Panc1 (cell line): ENCODE measurements around the gene MYRIP. TPM values are rescaled to one million over a fixed set of nuclear protein-coding genes. Genes with fewer than 3 reads are reported as not detected.

ENCODE experiments used
- ATAC-seq: fragments of 200-7000 bp; cut with Tn5 transposase; 2 replicates; pipeline ENCODE4 v1.9.1; 2020; ENCODE audit warnings: mild to moderate bottlenecking, moderate library complexity
- BruUV-seq: library from RNA; stranded (reverse); fragments of 400-500 nt; replicated peaks from 2 replicates; lab custom pipeline; 2021; lab: Mats Ljungman, UMichigan
- CTCF ChIA-PET: fragments of 300-600 bp; sonication (Branson Sonifier 250); formaldehyde crosslinking; loops from one replicate; lab custom pipeline; 2022; ENCODE audit warnings: antibody characterized with exemption; lab: Charles Lee
- POLR2A ChIA-PET: fragments of 300-600 bp; sonication (Branson Sonifier 250); formaldehyde crosslinking; loops from one replicate; lab custom pipeline; 2022; ENCODE audit warnings: antibody characterized with exemption; lab: Charles Lee
- DNase-seq: peaks from one replicate; pipeline ENCODE4 v3.0.0-alpha.2; 2010; ENCODE audit warnings: low read depth, low spot score
- H3K27ac ChIP-seq: 2 replicates; pipeline ENCODE4 v1.5.1; 2011; ENCODE audit warnings: mild to moderate bottlenecking, low read length, inconsistent platforms
- H3K27me3 ChIP-seq: fragments of 200-500 bp; sonication (Bioruptor generic); 2 replicates; pipeline ENCODE4 v1.6.0; 2014; ENCODE audit warnings: low read length, inconsistent platforms; ENCODE audit not compliant: control insufficient read depth, insufficient read depth
- H3K36me3 ChIP-seq: fragments of 200-500 bp; sonication (Bioruptor generic); 2 replicates; pipeline ENCODE4 v1.5.1; 2014; ENCODE audit warnings: inconsistent platforms, mild to moderate bottlenecking, low read length, moderate library complexity; ENCODE audit not compliant: control insufficient read depth, insufficient read depth
- H3K4me1 ChIP-seq: 2 replicates; pipeline ENCODE4 v1.5.1; 2011; ENCODE audit warnings: inconsistent platforms, mild to moderate bottlenecking, low read length, moderate library complexity; ENCODE audit not compliant: control insufficient read depth, insufficient read depth
- H3K4me3 ChIP-seq, 2 experiments: 2 replicates each; pipeline ENCODE4 v1.5.1; 2011 to 2012; ENCODE audit warnings: low read depth in 2 of 2, low read length in 2 of 2, mild to moderate bottlenecking in 2 of 2, inconsistent platforms in 1 of 2, moderate library complexity in 1 of 2
- H3K9me3 ChIP-seq: fragments of 200-500 bp; sonication (Bioruptor generic); 2 replicates; pipeline ENCODE4 v1.5.1; 2014; ENCODE audit warnings: low read depth, mild to moderate bottlenecking, inconsistent platforms, low read length, moderate library complexity; ENCODE audit not compliant: control insufficient read depth, insufficient read depth
- CTCF ChIP-seq: fragments of 450-650 bp; IDR thresholded peaks from 2 replicates; pipeline ENCODE4 v1.5.1; 2017; ENCODE audit warnings: mild to moderate bottlenecking
- POLR2AphosphoS5 ChIP-seq: IDR thresholded peaks from 2 replicates; pipeline ENCODE4 v1.6.1; 2012; ENCODE audit warnings: mild to moderate bottlenecking, low read depth, low read length, moderate library complexity
- REST ChIP-seq, 2 experiments: IDR thresholded peaks; 2 replicates each; pipeline ENCODE4 v1.6.1; 2011 to 2012; ENCODE audit warnings: low read depth in 2 of 2, control low read depth in 1 of 2, low read length in 1 of 2, mild to moderate bottlenecking in 1 of 2, moderate library complexity in 1 of 2; ENCODE audit not compliant: insufficient read depth in 1 of 2
- SIN3A ChIP-seq: IDR thresholded peaks from 2 replicates; pipeline ENCODE4 v1.6.1; 2012; ENCODE audit warnings: low read depth, mild to moderate bottlenecking, low read length, moderate library complexity, borderline replicate concordance; ENCODE audit not compliant: insufficient read depth
- TCF7L2 ChIP-seq: IDR thresholded peaks from 2 replicates; pipeline ENCODE4 v1.6.1; 2011; ENCODE audit warnings: mild to moderate bottlenecking, low read depth, low read length, inconsistent platforms
- in situ Hi-C: cut with HindIII; loops from 2 replicates; pipeline ENCODE4 v1.10.0; 2016; ENCODE audit warnings: low sequenced_read_pairs, low pct_unique_long_range_greater_than_20kb
- intact Hi-C: fragments of 100-400 bp; cut with micrococcal nuclease; formaldehyde crosslinking; loops from one replicate; pipeline ENCODE4 v1.10.0; 2022; ENCODE audit not compliant: unreplicated experiment
- total RNA-seq: library from RNA; stranded (reverse); gene quantifications from one replicate; pipeline ENCODE4 v1.2.1, GENCODE V29; 2021; ENCODE audit not compliant: unreplicated experiment

MYRIP gene
- total RNA-seq, 1 experiment from 2014 or later: 0.59 TPM

- TF ChIP-seq SIN3A (no peak), REST (IDR thresholded peaks at IDR 0.05; ENCODE audit: insufficient read depth in 1 of 2, low read depth in 2 of 2, low read length in 1 of 2) (no peak), TCF7L2 (no peak), POLR2AphosphoS5 (no peak), CTCF (no peak)
- POLR2A ChIA-PET: no interaction called here
- intact Hi-C loops (no loop called here), in situ Hi-C loops (no loop called here)
- DNase-seq (no peak), ATAC-seq (no peak)
- Histone ChIP-seq H3K9me3 (no peaks in the 10 kb centered on the region), H3K36me3 (no peaks in the 10 kb centered on the region), H3K27me3 (no peaks in the 10 kb centered on the region), H3K4me1 (no peaks in the 10 kb centered on the region), H3K4me3 (no peak overlapping the region), H3K27ac (no peak overlapping the region)
- CTCF ChIA-PET: no interaction called here
- no TSS peak for BruUV-seq
Measured at GRCh38 chr3:39839484-39839883, 30.1 kb downstream of the MYRIP start.

- no TSS peak for BruUV-seq
- H3K36me3 ChIP-seq: no peaks in the 10 kb centered on the region
- no peak for TF ChIP-seq SIN3A
- no peak for TF ChIP-seq REST (IDR thresholded peaks at IDR 0.05; ENCODE audit: insufficient read depth in 1 of 2, low read depth in 2 of 2, low read length in 1 of 2)
- TF ChIP-seq TCF7L2: no peak
- TF ChIP-seq CTCF: no peak
- no peaks in the 10 kb centered on the region for H3K27me3 ChIP-seq
- ChIA-PET POLR2A (no interaction called here), CTCF (no interaction called here)
- no peak overlapping the region for H3K27ac ChIP-seq
- H3K4me1 ChIP-seq: no peaks in the 10 kb centered on the region
- no peak overlapping the region for H3K4me3 ChIP-seq
- H3K9me3 ChIP-seq: no peaks in the 10 kb centered on the region
- DNase-seq: no peak
- intact Hi-C loops: no loop called here
- in situ Hi-C loops: no loop called here
- no peak for ATAC-seq
Measured at GRCh38 chr3:39843440-39843839, 34.0 kb downstream of the MYRIP start.
